ENCODE measurements around the gene PRKCA.

- TF ChIP-seq POLR2AphosphoS5 (IDR thresholded peaks at IDR 0.05; ENCODE audit: borderline replicate concordance, low read depth, low read length) (no peak), EZH2 (IDR thresholded peaks at IDR 0.05) (no peak)
Observed at GRCh38 chr17:66375121-66375520, 72.7 kb downstream of the PRKCA start.

All from SK-N-MC (cell line).